HEK293 (cell line): ENCODE results near the gene SLC25A45.

Experiments used
- CTCF ChIA-PET: fragments of 350-600 bp; formaldehyde crosslinking; extraction: SDS; loops from one replicate; lab custom pipeline; 2021; ENCODE audit warnings: antibody characterized with exemption; lab: Yijun Ruan, JAX
- POLR2A ChIA-PET: fragments of 300-600 bp; formaldehyde crosslinking; extraction: SDS; loops from one replicate; lab custom pipeline; 2020; ENCODE audit warnings: antibody characterized with exemption, inconsistent platforms; lab: Yijun Ruan, JAX
- H3K27ac ChIP-seq: fragments of 200-500 bp; sonication (Bioruptor generic); 2 replicates; pipeline ENCODE4 v1.5.1; 2014; ENCODE audit warnings: low read depth, low read length, control low read depth, inconsistent platforms; ENCODE audit errors: extremely low read depth
- H3K36me3 ChIP-seq, 2 experiments: fragments of 200-500 bp in 1 of 2; sonication (Bioruptor generic) in 1 of 2; 1 replicate in 1 of 2; 2 replicates in 1 of 2; pipeline ENCODE4 v1.5.1; 2014 to 2017; ENCODE audit warnings: inconsistent platforms in 2 of 2, low read length in 2 of 2; ENCODE audit not compliant: control insufficient read depth in 2 of 2, insufficient read depth in 1 of 2
- H3K4me1 ChIP-seq: fragments of 200-500 bp; sonication (Bioruptor generic); 2 replicates; pipeline ENCODE4 v1.5.1; 2014; ENCODE audit warnings: mild to moderate bottlenecking, low read length, inconsistent platforms; ENCODE audit not compliant: control insufficient read depth, insufficient read depth
- H3K4me3 ChIP-seq: 2 replicates; pipeline ENCODE4 v1.5.1; 2011; ENCODE audit warnings: low read depth, mild to moderate bottlenecking, control low read depth, low read length, moderate library complexity
- H3K9me3 ChIP-seq: fragments of 200-500 bp; sonication (Bioruptor generic); 2 replicates; pipeline ENCODE4 v1.5.1; 2014; ENCODE audit warnings: low read depth, low read length, inconsistent platforms; ENCODE audit not compliant: control insufficient read depth, insufficient read depth
- FEZF1 ChIP-seq: fragments of 450-650 bp; formaldehyde crosslinking; IDR thresholded peaks from 2 replicates; pipeline ENCODE4 v1.5.1; 2016; ENCODE audit warnings: missing biosample characterization, missing genetic modification characterization
- KLF8 ChIP-seq: fragments of 450-650 bp; formaldehyde crosslinking; IDR thresholded peaks from 2 replicates; pipeline ENCODE4 v1.5.1; 2016; ENCODE audit warnings: missing biosample characterization, missing genetic modification characterization
- WT1 ChIP-seq: fragments of 450-650 bp; formaldehyde crosslinking; IDR thresholded peaks from 2 replicates; pipeline ENCODE4 v1.5.1; 2016; ENCODE audit warnings: missing biosample characterization, missing genetic modification characterization
- ZFHX2 ChIP-seq: fragments of 450-650 bp; formaldehyde crosslinking; conservative IDR thresholded peaks from 2 replicates; pipeline ENCODE4 v1.5.1; 2016; ENCODE audit warnings: missing biosample characterization, missing genetic modification characterization
- ZIC2 ChIP-seq: fragments of 450-650 bp; formaldehyde crosslinking; IDR thresholded peaks from 2 replicates; pipeline ENCODE4 v1.5.1; 2016; ENCODE audit warnings: missing biosample characterization, missing genetic modification characterization
- ZNF19 ChIP-seq: fragments of 450-650 bp; formaldehyde crosslinking; IDR thresholded peaks from 2 replicates; pipeline ENCODE4; 2016; ENCODE audit warnings: missing biosample characterization, missing genetic modification characterization, low read depth
- ZNF2 ChIP-seq: fragments of 450-650 bp; formaldehyde crosslinking; IDR thresholded peaks from 2 replicates; pipeline ENCODE4 v1.5.1; 2016; ENCODE audit warnings: missing biosample characterization, missing genetic modification characterization
- ZNF214 ChIP-seq: fragments of 450-650 bp; formaldehyde crosslinking; IDR thresholded peaks from 2 replicates; pipeline ENCODE4 v1.5.1; 2017; ENCODE audit warnings: missing biosample characterization, mild to moderate bottlenecking, missing genetic modification characterization, borderline replicate concordance
- ZNF248 ChIP-seq: fragments of 450-650 bp; formaldehyde crosslinking; IDR thresholded peaks from 2 replicates; pipeline ENCODE4 v1.5.1; 2017; ENCODE audit warnings: missing biosample characterization, missing genetic modification characterization
- ZNF350 ChIP-seq: fragments of 450-650 bp; formaldehyde crosslinking; IDR thresholded peaks from 2 replicates; pipeline ENCODE4 v1.5.0; 2017; ENCODE audit warnings: missing biosample characterization, mild to moderate bottlenecking, missing genetic modification characterization
- ZNF391 ChIP-seq: fragments of 450-650 bp; formaldehyde crosslinking; IDR thresholded peaks from 2 replicates; pipeline ENCODE4 v1.5.1; 2016; ENCODE audit warnings: low read depth, missing biosample characterization, missing genetic modification characterization, borderline replicate concordance
- ZNF394 ChIP-seq: fragments of 450-650 bp; formaldehyde crosslinking; IDR thresholded peaks from 2 replicates; pipeline ENCODE4 v1.5.1; 2016; ENCODE audit warnings: missing biosample characterization, missing genetic modification characterization, mild to moderate bottlenecking, moderate library complexity, borderline replicate concordance
- ZNF473 ChIP-seq: fragments of 450-650 bp; formaldehyde crosslinking; IDR thresholded peaks from 2 replicates; pipeline ENCODE4 v1.5.1; 2017; ENCODE audit warnings: missing biosample characterization, missing genetic modification characterization
- ZNF521 ChIP-seq: fragments of 450-650 bp; formaldehyde crosslinking; IDR thresholded peaks from 2 replicates; pipeline ENCODE4 v1.5.1; 2017; ENCODE audit warnings: missing biosample characterization, mild to moderate bottlenecking, missing genetic modification characterization
- ZNF571 ChIP-seq: fragments of 450-650 bp; formaldehyde crosslinking; IDR thresholded peaks from 2 replicates; pipeline ENCODE4 v1.5.0; 2017; ENCODE audit warnings: missing biosample characterization, missing genetic modification characterization
- ZSCAN23 ChIP-seq: fragments of 450-650 bp; formaldehyde crosslinking; IDR thresholded peaks from 2 replicates; pipeline ENCODE4 v1.5.1; 2016; ENCODE audit warnings: missing biosample characterization, missing genetic modification characterization
- TF ChIP-seq, protein P1 (sequence below): fragments of 450-650 bp; formaldehyde crosslinking; IDR thresholded peaks from 2 replicates; pipeline ENCODE4 v1.5.1; 2016; ENCODE audit warnings: missing biosample characterization, missing genetic modification characterization
- TF ChIP-seq, protein P2 (sequence below): fragments of 450-650 bp; formaldehyde crosslinking; IDR thresholded peaks from 2 replicates; pipeline ENCODE4 v1.5.1; 2017; ENCODE audit warnings: missing biosample characterization, missing genetic modification characterization
- TF ChIP-seq, protein P3 (sequence below): fragments of 450-650 bp; formaldehyde crosslinking; conservative IDR thresholded peaks from 2 replicates; pipeline ENCODE4 v1.5.1; 2016; ENCODE audit warnings: low read depth, missing biosample characterization, missing genetic modification characterization

Gene SLC25A45

GRCh38 chr11:65399249-65399648 lies 16.8 kb upstream of the SLC25A45 start:
- peaks cover 5 to 67% of the 10 kb centered on the region in 2 experiments; a peak in 2 of 3 replicates for H3K36me3 ChIP-seq
- TF ChIP-seq WT1 (tag by site-specific recombination): no peak
- CTCF ChIA-PET: no interaction called here
- no peaks in the 10 kb centered on the region for H3K4me1 ChIP-seq
- H3K27ac ChIP-seq: no peak overlapping the region
- H3K9me3 ChIP-seq: no peaks in the 10 kb centered on the region
- POLR2A ChIA-PET: no interaction called here
- H3K4me3 ChIP-seq: no peak overlapping the region

GRCh38 chr11:65398362-65398910 lies 16.0 kb upstream of the SLC25A45 start:
- POLR2A ChIA-PET: no interaction called here
- no peak for TF ChIP-seq ZNF214 (tag by site-specific recombination)
- no peak for TF ChIP-seq ZNF350 (tag by site-specific recombination)
- no peak for TF ChIP-seq ZFHX2 (tag by site-specific recombination)
- no peaks in the 10 kb centered on the region for H3K4me1 ChIP-seq
- H3K27ac ChIP-seq: no peak overlapping the region
- H3K36me3 ChIP-seq: peaks cover 5 to 67% of the 10 kb centered on the region in 2 experiments; a peak in 2 of 3 replicates
- CTCF ChIA-PET: interaction anchor here (0.7 to 1.7 kb wide), 4 partner anchors 16 to 112 kb away, joined by 3 to 7 read pairs (median 4); partner anchors contain the start of gene SLC25A45
- H3K9me3 ChIP-seq: no peaks in the 10 kb centered on the region
- H3K4me3 ChIP-seq: no peak overlapping the region

GRCh38 chr11:65396769-65397745 lies 14.6 kb upstream of the SLC25A45 start:
- ChIA-PET CTCF (interaction anchor here (1.7 kb wide), 1 partner anchor 19 kb away, joined by 6 read pairs; no protein-coding TSS in a partner anchor), POLR2A (interaction anchor here (0.7 to 1.4 kb wide), 2 partner anchors 15 to 26 kb away, joined by 3 to 4 read pairs; partner anchors contain the start of gene NEAT1)
- Histone ChIP-seq H3K27ac (no peak overlapping the region), H3K9me3 (no peaks in the 10 kb centered on the region), H3K4me1 (no peaks in the 10 kb centered on the region), H3K4me3 (no peak overlapping the region), H3K36me3 (peaks cover 5 to 76% of the 10 kb centered on the region in 2 experiments; a peak in 2 of 3 replicates)
- TF ChIP-seq ZNF2 (tag by site-specific recombination) (no peak), ZNF394 (tag by site-specific recombination) (no peak), ZSCAN23 (no peak), KLF8 (no peak), ZNF571 (tag by site-specific recombination) (no peak), ZNF473 (no peak), ZNF248 (no peak), ZNF391 (tag by site-specific recombination) (no peak), ZIC2 (tag by site-specific recombination) (no peak), FEZF1 (tag by site-specific recombination) (no peak), ZNF19 (tag by site-specific recombination) (no peak), ZNF521 (tag by site-specific recombination) (no peak)
- TF ChIP-seq, protein P1, sequence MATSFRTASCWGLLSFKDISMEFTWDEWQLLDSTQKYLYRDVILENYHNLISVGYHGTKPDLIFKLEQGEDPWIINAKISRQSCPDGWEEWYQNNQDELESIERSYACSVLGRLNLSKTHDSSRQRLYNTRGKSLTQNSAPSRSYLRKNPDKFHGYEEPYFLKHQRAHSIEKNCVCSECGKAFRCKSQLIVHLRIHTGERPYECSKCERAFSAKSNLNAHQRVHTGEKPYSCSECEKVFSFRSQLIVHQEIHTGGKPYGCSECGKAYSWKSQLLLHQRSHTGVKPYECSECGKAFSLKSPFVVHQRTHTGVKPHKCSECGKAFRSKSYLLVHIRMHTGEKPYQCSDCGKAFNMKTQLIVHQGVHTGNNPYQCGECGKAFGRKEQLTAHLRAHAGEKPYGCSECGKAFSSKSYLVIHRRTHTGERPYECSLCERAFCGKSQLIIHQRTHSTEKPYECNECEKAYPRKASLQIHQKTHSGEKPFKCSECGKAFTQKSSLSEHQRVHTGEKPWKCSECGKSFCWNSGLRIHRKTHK (tag by site-specific recombination): no peak
- TF ChIP-seq, protein P2, sequence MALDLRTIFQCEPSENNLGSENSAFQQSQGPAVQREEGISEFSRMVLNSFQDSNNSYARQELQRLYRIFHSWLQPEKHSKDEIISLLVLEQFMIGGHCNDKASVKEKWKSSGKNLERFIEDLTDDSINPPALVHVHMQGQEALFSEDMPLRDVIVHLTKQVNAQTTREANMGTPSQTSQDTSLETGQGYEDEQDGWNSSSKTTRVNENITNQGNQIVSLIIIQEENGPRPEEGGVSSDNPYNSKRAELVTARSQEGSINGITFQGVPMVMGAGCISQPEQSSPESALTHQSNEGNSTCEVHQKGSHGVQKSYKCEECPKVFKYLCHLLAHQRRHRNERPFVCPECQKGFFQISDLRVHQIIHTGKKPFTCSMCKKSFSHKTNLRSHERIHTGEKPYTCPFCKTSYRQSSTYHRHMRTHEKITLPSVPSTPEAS (tag by site-specific recombination): no peak
- TF ChIP-seq, protein P3, sequence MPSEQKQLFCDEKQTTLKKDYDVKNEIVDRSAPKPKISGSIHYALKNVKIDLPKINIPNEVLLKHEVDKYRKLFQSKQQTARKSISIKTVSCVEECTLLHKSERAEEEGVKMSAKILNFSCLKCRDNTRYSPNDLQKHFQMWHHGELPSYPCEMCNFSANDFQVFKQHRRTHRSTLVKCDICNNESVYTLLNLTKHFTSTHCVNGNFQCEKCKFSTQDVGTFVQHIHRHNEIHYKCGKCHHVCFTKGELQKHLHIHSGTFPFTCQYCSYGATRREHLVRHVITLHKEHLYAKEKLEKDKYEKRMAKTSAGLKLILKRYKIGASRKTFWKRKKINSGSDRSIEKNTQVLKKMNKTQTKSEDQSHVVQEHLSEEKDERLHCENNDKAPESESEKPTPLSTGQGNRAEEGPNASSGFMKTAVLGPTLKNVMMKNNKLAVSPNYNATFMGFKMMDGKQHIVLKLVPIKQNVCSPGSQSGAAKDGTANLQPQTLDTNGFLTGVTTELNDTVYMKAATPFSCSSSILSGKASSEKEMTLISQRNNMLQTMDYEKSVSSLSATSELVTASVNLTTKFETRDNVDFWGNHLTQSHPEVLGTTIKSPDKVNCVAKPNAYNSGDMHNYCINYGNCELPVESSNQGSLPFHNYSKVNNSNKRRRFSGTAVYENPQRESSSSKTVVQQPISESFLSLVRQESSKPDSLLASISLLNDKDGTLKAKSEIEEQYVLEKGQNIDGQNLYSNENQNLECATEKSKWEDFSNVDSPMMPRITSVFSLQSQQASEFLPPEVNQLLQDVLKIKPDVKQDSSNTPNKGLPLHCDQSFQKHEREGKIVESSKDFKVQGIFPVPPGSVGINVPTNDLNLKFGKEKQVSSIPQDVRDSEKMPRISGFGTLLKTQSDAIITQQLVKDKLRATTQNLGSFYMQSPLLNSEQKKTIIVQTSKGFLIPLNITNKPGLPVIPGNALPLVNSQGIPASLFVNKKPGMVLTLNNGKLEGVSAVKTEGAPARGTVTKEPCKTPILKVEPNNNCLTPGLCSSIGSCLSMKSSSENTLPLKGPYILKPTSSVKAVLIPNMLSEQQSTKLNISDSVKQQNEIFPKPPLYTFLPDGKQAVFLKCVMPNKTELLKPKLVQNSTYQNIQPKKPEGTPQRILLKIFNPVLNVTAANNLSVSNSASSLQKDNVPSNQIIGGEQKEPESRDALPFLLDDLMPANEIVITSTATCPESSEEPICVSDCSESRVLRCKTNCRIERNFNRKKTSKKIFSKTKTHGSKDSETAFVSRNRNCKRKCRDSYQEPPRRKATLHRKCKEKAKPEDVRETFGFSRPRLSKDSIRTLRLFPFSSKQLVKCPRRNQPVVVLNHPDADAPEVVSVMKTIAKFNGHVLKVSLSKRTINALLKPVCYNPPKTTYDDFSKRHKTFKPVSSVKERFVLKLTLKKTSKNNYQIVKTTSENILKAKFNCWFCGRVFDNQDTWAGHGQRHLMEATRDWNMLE (tag by site-specific recombination): no peak
